Measurements from ENCODE around the gene DAPL1.

GRCh38 chr2:158845859-158846258 lies 50.7 kb downstream of the DAPL1 start:
- TF ChIP-seq CTCF (IDR thresholded peaks at IDR 0.05): no peak
- no peak for TF ChIP-seq CHD2 (IDR thresholded peaks at IDR 0.05; ENCODE audit: low read length, partially characterized antibody)
- no peak for TF ChIP-seq TAF1 (IDR thresholded peaks at IDR 0.05; ENCODE audit: borderline replicate concordance, low read depth, low read length)
- TF ChIP-seq EZH2phosphoT487 (IDR thresholded peaks at IDR 0.05; ENCODE audit: borderline replicate concordance, low read depth): no peak
- no peak for TF ChIP-seq RFX5 (IDR thresholded peaks at IDR 0.05; ENCODE audit: low read length)
- no peak for TF ChIP-seq POLR2AphosphoS5 (IDR thresholded peaks at IDR 0.05; ENCODE audit: low read depth, low read length)
- no peak for TF ChIP-seq RAD21 (IDR thresholded peaks at IDR 0.05; ENCODE audit: low read length)
- no peak for TF ChIP-seq NFIC (IDR thresholded peaks at IDR 0.05; ENCODE audit: borderline replicate concordance)
- no peak for TF ChIP-seq ELF1 (IDR thresholded peaks at IDR 0.05)
- TF ChIP-seq SMC3 (IDR thresholded peaks at IDR 0.05; ENCODE audit: low read depth, low read length): no peak
- TF ChIP-seq EP300 (IDR thresholded peaks at IDR 0.05; ENCODE audit: borderline replicate concordance in 1 of 2, low read depth in 1 of 2, low read length in 1 of 2): no peak
- TF ChIP-seq YY1 (IDR thresholded peaks at IDR 0.05; ENCODE audit: low read depth): no peak
- no peak for TF ChIP-seq FOXJ3 (CRISPR knock-in tag; IDR thresholded peaks at IDR 0.05)
